AG08395 (cell line): ENCODE data around the gene CLBA1.

Experiments used
- DNase-seq: peaks from one replicate; pipeline ENCODE4 v3.0.0; 2012; ENCODE audit warnings: mixed read lengths, low spot score

Gene CLBA1

GRCh38 chr14:105005929-105006830, 20.6 kb downstream of the CLBA1 start:
- DNase-seq: no peak

- DNase-seq: no peak
Measured at GRCh38 chr14:105006831-105007592, 21.4 kb downstream of the CLBA1 start.

GRCh38 chr14:105007593-105008264, 22.1 kb downstream of the CLBA1 start:
- DNase-seq: no peak

GRCh38 chr14:105010106-105010505, 24.5 kb downstream of the CLBA1 start:
- no peak for DNase-seq

- DNase-seq: no peak
Measured at GRCh38 chr14:105010891-105011291, 25.3 kb downstream of the CLBA1 start.

- DNase-seq: no peak
Measured at GRCh38 chr14:105011312-105011990, 25.9 kb downstream of the CLBA1 start.

GRCh38 chr14:105012171-105012985, 26.8 kb downstream of the CLBA1 start:
- DNase-seq: no peak

GRCh38 chr14:105013150-105013785, 27.7 kb downstream of the CLBA1 start:
- DNase-seq: peak; percentile 31

- no peak for DNase-seq
Measured at GRCh38 chr14:105014032-105014431, 28.4 kb downstream of the CLBA1 start.

- no peak for DNase-seq
Measured at GRCh38 chr14:105014631-105015030, 29.0 kb downstream of the CLBA1 start.

GRCh38 chr14:105015242-105015641, 29.7 kb downstream of the CLBA1 start:
- DNase-seq: no peak

- no peak for DNase-seq
Measured at GRCh38 chr14:105015905-105016304, 30.3 kb downstream of the CLBA1 start.

- no peak for DNase-seq
Measured at GRCh38 chr14:105018414-105018813, 32.8 kb downstream of the CLBA1 start.

GRCh38 chr14:105019861-105020814, 34.5 kb downstream of the CLBA1 start:
- peak; percentile 20 for DNase-seq

- peak; percentile 100 for DNase-seq
Measured at GRCh38 chr14:105020815-105021655, 35.4 kb downstream of the CLBA1 start, which contains the start of gene CDCA4. Gene CDCA4 (minus strand): TSS chr14:105021083. CDS start chr14:105011929, 9,154 bp downstream.

- DNase-seq: no peak
Measured at GRCh38 chr14:105021656-105022275, 36.2 kb downstream of the CLBA1 start.

- no peak for DNase-seq
Measured at GRCh38 chr14:105022276-105022670, 36.7 kb downstream of the CLBA1 start.

GRCh38 chr14:105023144-105023543, 37.6 kb downstream of the CLBA1 start:
- DNase-seq: no peak
